Mesodermal cell (in vitro differentiated cells): Measurements from ENCODE around the gene CYTH2.
A peak's percentile ranks its signal among the peaks of the same experiment; 100 is the strongest.

Experiments used
- H3K27ac ChIP-seq: 2 replicates; pipeline ENCODE4 v1.7.0; 2013; ENCODE audit warnings: mild to moderate bottlenecking, low read depth, low read length, moderate library complexity; ENCODE audit not compliant: severe bottlenecking
- H3K36me3 ChIP-seq: 2 replicates; pipeline ENCODE4 v1.7.1; 2013; ENCODE audit warnings: mild to moderate bottlenecking, low read length, moderate library complexity; ENCODE audit not compliant: control insufficient read depth, insufficient read depth
- H3K4me1 ChIP-seq: one replicate; pipeline ENCODE4 v1.7.1; 2013; ENCODE audit warnings: mild to moderate bottlenecking, low read length; ENCODE audit not compliant: insufficient read depth, control insufficient read depth, poor library complexity, severe bottlenecking
- H3K4me3 ChIP-seq: 2 replicates; pipeline ENCODE4 v1.7.0; 2013; ENCODE audit warnings: low read length, control low read depth, mild to moderate bottlenecking; ENCODE audit not compliant: insufficient read depth, poor library complexity, severe bottlenecking; ENCODE audit errors: extremely low read depth
- H3K9me3 ChIP-seq: 2 replicates; pipeline ENCODE4 v1.7.1; 2013; ENCODE audit warnings: mild to moderate bottlenecking, low read length, moderate library complexity; ENCODE audit not compliant: control insufficient read depth
- WGBS, 2 experiments: methylation state at CpG; one replicate each; pipeline ENCODE4 v1.1.5; 2013; ENCODE audit warnings: missing lambda C conversion rate in 2 of 2; ENCODE audit not compliant: insufficient coverage in 2 of 2; 5-methylcytosine and 5-hydroxymethylcytosine counted together

CYTH2 gene

DNA sequence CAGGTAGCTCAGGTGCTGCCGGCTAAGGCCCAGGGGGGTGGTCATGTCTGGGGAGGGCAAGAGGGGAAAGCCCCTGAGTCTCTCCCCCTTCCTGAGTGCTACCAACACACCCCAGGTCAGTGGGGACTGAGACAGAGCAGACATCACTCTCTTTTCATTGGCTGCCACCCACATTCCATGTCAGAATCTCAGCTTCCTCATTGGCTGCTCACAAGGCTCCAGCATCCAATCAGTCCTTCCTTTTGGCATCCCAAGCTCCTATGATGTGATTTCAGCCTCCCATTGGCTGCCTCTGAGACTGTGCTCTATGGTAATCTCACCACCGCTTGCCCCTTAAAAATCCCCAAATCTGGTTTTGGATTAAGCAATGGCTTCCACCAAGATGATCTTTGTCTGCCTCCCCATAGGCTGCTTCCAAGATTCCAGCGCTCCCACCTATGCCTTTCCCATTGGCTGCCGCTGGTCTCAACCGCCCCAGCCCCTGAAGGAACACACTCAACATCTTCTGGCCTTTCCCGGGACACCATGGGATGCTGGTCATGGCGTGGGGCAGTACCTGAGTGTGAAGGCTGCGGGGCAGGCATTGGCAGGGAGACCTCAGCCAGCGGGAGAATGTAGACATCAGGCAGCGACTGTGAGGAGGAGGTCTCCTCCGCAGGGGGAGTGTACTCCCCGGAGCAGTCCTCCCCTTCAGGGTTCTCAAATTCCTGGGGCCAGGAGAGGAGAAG is 40.5 kb downstream of the CYTH2 start:
- 80 to 83% methylated on average over 10 to 12 of the region's 12 CpGs for WGBS, 2 experiments
- Histone ChIP-seq H3K27ac (no peak overlapping the region), H3K9me3 (no peaks in the 10 kb centered on the region), H3K4me3 (no peak overlapping the region), H3K36me3 (no peaks in the 10 kb centered on the region), H3K4me1 (no peaks in the 10 kb centered on the region)

DNA sequence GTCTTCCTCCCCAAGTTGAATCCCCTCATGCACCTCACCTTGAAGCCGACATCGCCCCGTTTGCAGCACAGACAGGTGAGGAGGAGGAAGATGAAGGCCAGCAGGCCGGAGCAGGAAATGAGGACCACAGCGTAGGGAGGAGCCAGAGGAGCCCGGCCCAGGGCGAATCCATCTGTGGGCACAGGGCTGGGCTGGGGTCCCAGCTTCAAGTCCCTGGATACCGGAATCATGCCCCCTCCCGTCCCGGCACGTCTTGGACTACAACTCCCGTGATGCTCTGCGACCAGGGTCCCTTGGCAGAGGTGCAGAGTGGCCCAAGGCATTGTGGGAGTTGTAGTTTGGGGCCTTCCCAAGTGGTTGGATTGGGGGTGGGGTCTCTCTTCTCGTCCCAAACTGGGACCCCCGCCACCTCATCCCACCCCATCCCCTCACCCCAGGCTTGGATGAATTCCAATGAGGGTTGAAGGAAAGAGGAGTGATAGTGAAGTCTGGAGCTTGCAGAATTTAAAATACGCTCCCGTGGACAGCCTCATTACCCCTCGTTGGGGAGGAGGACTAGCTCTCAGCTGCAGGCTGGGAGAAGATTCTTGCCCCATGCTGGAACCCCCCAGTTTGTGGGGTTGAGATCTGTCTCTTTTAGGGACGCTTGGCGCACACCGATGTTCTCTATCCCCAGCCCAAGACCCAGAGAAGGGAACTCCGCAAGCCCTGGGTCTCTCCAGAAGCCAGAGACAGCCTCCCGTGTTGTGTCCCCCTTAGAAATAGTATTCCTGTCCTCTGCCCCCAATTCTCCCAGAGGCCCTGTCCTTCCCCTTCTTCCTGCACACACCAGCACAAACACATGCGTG is 41.5 kb downstream of the CYTH2 start:
- Histone ChIP-seq H3K4me1 (no peaks in the 10 kb centered on the region), H3K36me3 (no peaks in the 10 kb centered on the region), H3K4me3 (peak overlapping the region; percentile 30), H3K9me3 (no peaks in the 10 kb centered on the region), H3K27ac (no peak overlapping the region)
- WGBS, 2 experiments: 16% methylated on average over 13 to 17 of the region's 24 CpGs

DNA sequence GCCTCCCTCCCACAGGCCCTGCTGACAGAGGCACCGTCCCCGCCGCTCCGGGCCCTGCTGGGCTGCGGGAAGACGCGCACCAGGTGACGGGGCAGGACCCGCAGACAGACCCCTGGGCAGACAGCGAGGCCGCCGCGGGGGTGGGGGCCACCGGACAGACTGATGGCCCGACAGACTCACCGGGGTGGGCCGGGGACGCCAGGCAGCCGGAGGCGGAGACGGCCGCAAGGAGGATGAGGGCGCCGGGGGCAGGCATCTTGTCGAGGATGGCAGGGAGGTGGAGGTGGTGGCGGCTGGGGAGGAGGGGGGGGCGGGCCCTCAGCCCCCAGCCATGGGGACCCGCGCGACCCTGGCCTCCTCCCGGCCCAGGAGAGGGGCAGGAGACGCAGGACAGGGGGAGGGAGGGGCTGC is 42.2 kb downstream of the CYTH2 start:
- 0 to 1% methylated on average over 3 to 17 of the region's 32 CpGs for WGBS, 2 experiments
- no peaks in the 10 kb centered on the region for H3K9me3 ChIP-seq
- no peaks in the 10 kb centered on the region for H3K36me3 ChIP-seq
- H3K4me3 ChIP-seq: peak overlapping the region; percentile 27
- no peaks in the 10 kb centered on the region for H3K4me1 ChIP-seq
- no peak overlapping the region for H3K27ac ChIP-seq

GRCh38 chr19:48511800-48512503 is 42.8 kb downstream of the CYTH2 start, which contains the start of gene LMTK3:
TSS of gene LMTK3 (minus strand) at chr19:48511835. CDS start at chr19:48511576, 259 bp downstream.
- WGBS, 2 experiments: 31 to 34% methylated on average over 26 to 27 of the region's 32 CpGs
- Histone ChIP-seq H3K9me3 (no peaks in the 10 kb centered on the region), H3K27ac (no peak within 1 kb of the TSS), H3K4me3 (peak within 1 kb of the TSS; percentile 30), H3K36me3 (no peaks in the 10 kb centered on the region), H3K4me1 (no peaks in the 10 kb centered on the region)

- Histone ChIP-seq H3K36me3 (no peaks in the 10 kb centered on the region), H3K27ac (no peak overlapping the region), H3K4me3 (no peak overlapping the region), H3K9me3 (no peaks in the 10 kb centered on the region), H3K4me1 (no peaks in the 10 kb centered on the region)
- 77 to 83% methylated on average over 7 to 9 of the region's 19 CpGs for WGBS, 2 experiments
Observed at GRCh38 chr19:48512504-48513288, 43.5 kb downstream of the CYTH2 start.

- Histone ChIP-seq H3K4me3 (peak overlapping the region; percentile 62), H3K9me3 (no peaks in the 10 kb centered on the region), H3K36me3 (no peaks in the 10 kb centered on the region), H3K27ac (no peak overlapping the region), H3K4me1 (no peaks in the 10 kb centered on the region)
- WGBS, 2 experiments: 6 to 7% methylated on average over 39 to 42 of the region's 54 CpGs
Observed at GRCh38 chr19:48513289-48514122, 44.3 kb downstream of the CYTH2 start.

DNA sequence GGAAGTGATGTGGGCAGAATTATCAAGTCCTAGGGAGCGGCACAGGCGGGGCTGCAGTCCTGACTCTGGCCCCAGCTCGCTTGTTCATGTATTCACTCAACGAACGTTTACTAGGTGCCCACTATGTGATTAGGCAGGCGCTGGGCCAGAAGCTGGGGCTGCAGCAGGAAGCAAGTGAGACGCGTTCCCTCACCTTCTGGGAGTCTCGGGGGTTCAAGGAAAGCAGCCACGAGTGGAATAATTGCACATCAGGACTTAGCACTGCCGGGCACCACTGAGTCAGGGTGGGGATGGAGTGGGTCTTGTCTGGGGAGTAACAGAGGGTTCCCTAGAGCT is 44.9 kb downstream of the CYTH2 start:
- no peaks in the 10 kb centered on the region for H3K9me3 ChIP-seq
- no peaks in the 10 kb centered on the region for H3K4me1 ChIP-seq
- H3K4me3 ChIP-seq: peak overlapping the region; percentile 62
- H3K27ac ChIP-seq: no peak overlapping the region
- H3K36me3 ChIP-seq: no peaks in the 10 kb centered on the region
- 60 to 68% methylated on average over 11 of the region's 11 CpGs for WGBS, 2 experiments

DNA sequence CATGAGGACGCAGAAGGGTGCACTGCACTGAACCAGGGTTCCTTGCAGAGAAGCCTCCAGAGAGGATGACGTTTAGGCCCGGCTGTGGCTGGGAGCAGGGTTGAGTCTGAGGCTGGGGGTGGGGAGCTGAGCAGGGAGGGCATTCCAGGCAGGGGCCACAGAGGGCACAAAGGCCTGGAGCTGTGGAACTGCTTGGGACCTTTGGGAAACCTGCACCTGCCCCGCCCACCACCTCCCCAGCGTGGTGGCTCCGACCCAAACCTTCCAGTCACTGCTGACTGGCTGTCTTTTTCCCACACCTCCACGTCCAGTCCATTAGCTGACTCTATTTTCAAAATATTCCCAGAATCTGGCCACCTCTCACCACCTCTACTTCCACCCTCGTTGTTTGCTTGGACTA is 47.4 kb downstream of the CYTH2 start:
- H3K4me3 ChIP-seq: no peak overlapping the region
- H3K4me1 ChIP-seq: no peaks in the 10 kb centered on the region
- 89% methylated on average over 7 to 8 of the region's 8 CpGs for WGBS, 2 experiments
- no peaks in the 10 kb centered on the region for H3K9me3 ChIP-seq
- H3K27ac ChIP-seq: no peak overlapping the region
- H3K36me3 ChIP-seq: no peaks in the 10 kb centered on the region

- no peak overlapping the region for H3K4me3 ChIP-seq
Observed at GRCh38 chr19:48518207-48518606, 49.0 kb downstream of the CYTH2 start.

More at GRCh38 chr19:48518207-48518606, 49.0 kb downstream of the CYTH2 start:
- no peak overlapping the region for H3K27ac ChIP-seq
- no peaks in the 10 kb centered on the region for H3K36me3 ChIP-seq
- 89% methylated on average over 2 of the region's 3 CpGs; no CpG with 5 or more reads in 1 of the 2 experiments for WGBS, 2 experiments
- no peaks in the 10 kb centered on the region for H3K9me3 ChIP-seq
- H3K4me1 ChIP-seq: no peaks in the 10 kb centered on the region
